Nephron progenitor cell (in vitro differentiated cells): ENCODE measurements around the gene ROBO4.

Experiments
- DNase-seq: peaks from one replicate; pipeline ENCODE4 v3.0.0; 2021
- H3K27ac Mint-ChIP-seq: 2 replicates; pipeline ENCODE4 v1.8.0; 2021; ENCODE audit warnings: mild to moderate bottlenecking, moderate library complexity, mixed read lengths
- H3K27me3 Mint-ChIP-seq: 2 replicates; pipeline ENCODE4 v1.8.0; 2021; ENCODE audit warnings: mild to moderate bottlenecking, low read depth, mixed read lengths; ENCODE audit not compliant: poor library complexity
- H3K36me3 Mint-ChIP-seq: 2 replicates; pipeline ENCODE4 v1.8.0; 2021; ENCODE audit warnings: low read depth, mixed read lengths
- H3K4me1 Mint-ChIP-seq: 2 replicates; pipeline ENCODE4 v1.8.0; 2021; ENCODE audit warnings: mixed read lengths
- H3K4me3 Mint-ChIP-seq: 2 replicates; pipeline ENCODE4 v1.8.0; 2021; ENCODE audit warnings: mild to moderate bottlenecking, moderate library complexity, mixed read lengths
- H3K9me3 Mint-ChIP-seq: 2 replicates; pipeline ENCODE4 v1.8.0; 2021; ENCODE audit warnings: mild to moderate bottlenecking, moderate library complexity, mixed read lengths
- CTCF ChIP-seq: fragments of 200-600 bp; sonication (generic); IDR thresholded peaks from 2 replicates; pipeline ENCODE4 v1.5.0; 2021; ENCODE audit warnings: antibody characterized with exemption

ROBO4 gene

DNA sequence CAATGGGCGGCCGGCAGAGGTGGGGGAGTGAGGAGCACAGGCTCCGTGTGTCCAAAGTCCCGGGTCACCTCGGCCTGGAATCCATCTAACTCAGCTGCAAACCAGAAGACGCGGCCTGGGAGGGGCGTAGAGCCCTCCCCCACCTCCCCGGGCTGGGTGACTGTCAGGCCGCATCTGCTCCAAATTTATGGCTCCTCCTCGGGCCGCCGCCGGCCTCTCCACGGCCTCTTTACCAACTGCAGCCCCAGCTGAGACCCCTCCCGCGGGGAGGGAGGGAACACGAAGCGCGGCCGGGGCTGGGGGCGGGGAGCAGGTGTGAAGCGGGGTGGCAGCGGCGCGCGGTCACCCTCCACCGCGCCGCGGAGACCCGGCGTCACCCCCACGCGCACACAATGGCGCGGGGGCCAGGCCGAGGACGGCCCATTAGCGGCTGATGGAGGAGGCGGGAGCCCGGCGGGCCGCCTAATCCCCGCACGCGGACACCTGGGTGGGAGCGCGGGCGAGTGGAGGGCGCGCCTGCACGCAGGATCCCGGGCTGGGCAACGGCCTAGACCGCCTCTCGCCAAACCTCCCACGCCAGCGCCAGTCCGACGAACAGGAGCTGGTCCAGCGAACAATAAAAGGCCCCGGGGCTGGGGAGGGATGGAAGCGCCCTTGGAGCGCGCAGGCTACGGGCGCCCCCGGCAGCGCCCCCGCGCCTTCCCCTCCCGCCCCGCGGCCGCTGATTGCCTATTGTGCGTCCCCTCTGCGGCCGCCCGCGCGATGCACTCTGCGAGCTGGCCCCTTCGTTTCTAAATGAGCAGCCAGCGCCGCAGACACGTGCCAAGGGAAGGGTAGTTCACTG lies 58.3 kb downstream of the ROBO4 start:
- H3K9me3 Mint-ChIP-seq: peaks cover 6% of the 10 kb centered on the region
- H3K4me1 Mint-ChIP-seq: peaks cover 39% of the 10 kb centered on the region
- H3K27me3 Mint-ChIP-seq: peaks cover 48% of the 10 kb centered on the region
- H3K27ac Mint-ChIP-seq: no peak overlapping the region
- peak overlapping the region; percentile 68 for H3K4me3 Mint-ChIP-seq
- H3K36me3 Mint-ChIP-seq: no peaks in the 10 kb centered on the region
- no peak for TF ChIP-seq CTCF
- DNase-seq: peak; percentile 73

GRCh38 chr11:124838805-124839127 lies 58.9 kb downstream of the ROBO4 start:
- Mint-ChIP-seq H3K36me3 (no peaks in the 10 kb centered on the region), H3K27me3 (peaks cover 52% of the 10 kb centered on the region), H3K4me3 (peak overlapping the region; percentile 63), H3K9me3 (peaks cover 6% of the 10 kb centered on the region), H3K4me1 (peaks cover 36% of the 10 kb centered on the region), H3K27ac (no peak overlapping the region)
- TF ChIP-seq CTCF: no peak
- DNase-seq: no peak

DNA sequence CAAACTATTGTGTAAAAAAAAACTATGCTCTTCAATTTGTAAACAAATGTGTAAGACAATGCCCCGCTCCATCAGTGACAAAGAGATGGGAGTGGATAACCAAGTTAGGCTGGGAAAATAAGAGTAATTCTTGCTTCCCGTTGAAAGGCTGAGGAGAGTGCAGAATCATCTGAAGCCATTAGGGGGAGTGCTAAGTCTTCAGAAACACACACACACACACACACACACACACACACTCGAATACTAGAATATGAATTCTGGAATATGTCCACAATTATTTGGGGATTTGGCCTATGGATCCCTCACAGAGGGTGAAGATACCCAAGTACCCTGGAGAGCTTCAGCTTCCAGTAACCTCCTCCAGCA lies 60.2 kb downstream of the ROBO4 start:
- H3K4me3 Mint-ChIP-seq: no peak overlapping the region
- no peaks in the 10 kb centered on the region for H3K36me3 Mint-ChIP-seq
- peaks cover 27% of the 10 kb centered on the region for H3K4me1 Mint-ChIP-seq
- H3K9me3 Mint-ChIP-seq: peaks cover 6% of the 10 kb centered on the region
- H3K27ac Mint-ChIP-seq: no peak overlapping the region
- no peak for TF ChIP-seq CTCF
- DNase-seq: no peak
- H3K27me3 Mint-ChIP-seq: peaks cover 62% of the 10 kb centered on the region

- Mint-ChIP-seq H3K27me3 (peaks cover 78% of the 10 kb centered on the region), H3K27ac (no peak overlapping the region), H3K4me3 (peak overlapping the region; percentile 41), H3K9me3 (peaks cover 3% of the 10 kb centered on the region), H3K36me3 (no peaks in the 10 kb centered on the region), H3K4me1 (peaks cover 22% of the 10 kb centered on the region)
- DNase-seq: no peak
- no peak for TF ChIP-seq CTCF
Observed at GRCh38 chr11:124835918-124836317, 61.7 kb downstream of the ROBO4 start.

- H3K9me3 Mint-ChIP-seq: no peaks in the 10 kb centered on the region
- no peak for DNase-seq
- no peak overlapping the region for H3K4me3 Mint-ChIP-seq
- H3K27me3 Mint-ChIP-seq: peaks cover 85% of the 10 kb centered on the region
- H3K27ac Mint-ChIP-seq: no peak overlapping the region
- H3K36me3 Mint-ChIP-seq: no peaks in the 10 kb centered on the region
- TF ChIP-seq CTCF: no peak
- H3K4me1 Mint-ChIP-seq: peaks cover 22% of the 10 kb centered on the region
Observed at GRCh38 chr11:124834526-124835180, 63.0 kb downstream of the ROBO4 start.
